ENCODE data around the gene ATP6V0A1. TPM values are rescaled to one million over a fixed set of nuclear protein-coding genes. Genes with fewer than 3 reads are reported as not detected.

Gene ATP6V0A1
- total and polyA plus RNA-seq, 2 experiments from 2014 or later: 23.9 to 42.3 TPM

DNA sequence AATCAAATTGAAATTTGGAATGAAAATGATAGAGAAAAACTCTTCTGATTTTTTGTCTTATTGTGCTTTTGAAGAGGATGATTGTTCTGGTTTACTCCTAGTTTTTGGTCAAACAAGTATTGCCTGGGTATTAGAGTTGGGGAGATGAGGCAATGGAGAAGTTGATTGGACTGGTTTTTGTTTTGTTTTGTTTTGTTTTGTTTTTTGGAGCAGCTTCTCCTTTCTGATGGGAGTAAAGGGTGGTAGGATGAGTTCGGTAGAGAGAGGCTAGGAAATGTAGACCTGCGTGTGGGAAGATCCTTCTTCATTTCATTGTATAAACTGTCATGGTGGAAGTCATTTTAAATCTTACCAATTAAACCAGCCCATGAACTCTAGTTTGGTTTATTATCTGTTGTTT lies 17.7 kb downstream of the ATP6V0A1 start (continued):
- no peak for TF ChIP-seq STAT1 (IDR thresholded peaks at IDR 0.05; ENCODE audit: unreplicated experiment)
- TF ChIP-seq ZNF114 (CRISPR knock-in tag; IDR thresholded peaks at IDR 0.05): no peak
- TF ChIP-seq ZNF331 (CRISPR knock-in tag; IDR thresholded peaks at IDR 0.05; ENCODE audit: low read depth): no peak
- no peak for TF ChIP-seq POLR2AphosphoS5 (IDR thresholded peaks at IDR 0.05; ENCODE audit: low read depth)

DNA sequence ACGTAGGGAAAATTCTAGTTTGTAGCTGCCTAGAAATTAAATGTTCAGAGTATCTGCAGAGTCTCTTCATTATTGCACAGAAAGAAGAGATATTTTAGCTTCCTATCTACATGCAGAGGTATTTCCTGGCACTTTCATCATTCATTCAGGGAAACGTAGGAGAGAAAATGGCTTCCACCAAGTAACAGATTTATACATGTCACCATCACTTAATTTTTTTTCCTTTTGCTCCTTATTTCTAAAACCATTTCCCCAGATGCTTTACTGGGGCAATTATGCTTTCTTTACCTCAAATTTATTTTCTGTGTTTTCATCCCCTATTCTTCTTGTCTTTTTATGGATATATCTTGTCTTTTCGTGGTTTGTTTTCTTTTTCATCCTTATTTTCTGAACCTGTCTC lies 18.5 kb downstream of the ATP6V0A1 start:
- Mint-ChIP-seq H3K27me3 (ENCODE audit: insufficient read depth, low read depth, poor library complexity) (peaks cover 2% of the 10 kb centered on the region), H3K4me3 (no peak overlapping the region), H3K9me3 (no peaks in the 10 kb centered on the region), H3K27ac (no peak overlapping the region), H3K36me3 (ENCODE audit: low read depth) (peaks cover 66% of the 10 kb centered on the region), H3K4me1 (no peaks in the 10 kb centered on the region)
- no peaks in the 10 kb centered on the region for H3K27me3 ChIP-seq (ENCODE audit: insufficient read depth)
- no peak overlapping the region for H2AFZ ChIP-seq
- DNase-seq (ENCODE audit: low spot score) (no peak), ATAC-seq (no peak)
- no peaks in the 10 kb centered on the region for H3K4me1 ChIP-seq (ENCODE audit: insufficient read depth)
- no peak for TF ChIP-seq POLR2AphosphoS5 (IDR thresholded peaks at IDR 0.05; ENCODE audit: low read depth)
- TF ChIP-seq, protein P1, sequence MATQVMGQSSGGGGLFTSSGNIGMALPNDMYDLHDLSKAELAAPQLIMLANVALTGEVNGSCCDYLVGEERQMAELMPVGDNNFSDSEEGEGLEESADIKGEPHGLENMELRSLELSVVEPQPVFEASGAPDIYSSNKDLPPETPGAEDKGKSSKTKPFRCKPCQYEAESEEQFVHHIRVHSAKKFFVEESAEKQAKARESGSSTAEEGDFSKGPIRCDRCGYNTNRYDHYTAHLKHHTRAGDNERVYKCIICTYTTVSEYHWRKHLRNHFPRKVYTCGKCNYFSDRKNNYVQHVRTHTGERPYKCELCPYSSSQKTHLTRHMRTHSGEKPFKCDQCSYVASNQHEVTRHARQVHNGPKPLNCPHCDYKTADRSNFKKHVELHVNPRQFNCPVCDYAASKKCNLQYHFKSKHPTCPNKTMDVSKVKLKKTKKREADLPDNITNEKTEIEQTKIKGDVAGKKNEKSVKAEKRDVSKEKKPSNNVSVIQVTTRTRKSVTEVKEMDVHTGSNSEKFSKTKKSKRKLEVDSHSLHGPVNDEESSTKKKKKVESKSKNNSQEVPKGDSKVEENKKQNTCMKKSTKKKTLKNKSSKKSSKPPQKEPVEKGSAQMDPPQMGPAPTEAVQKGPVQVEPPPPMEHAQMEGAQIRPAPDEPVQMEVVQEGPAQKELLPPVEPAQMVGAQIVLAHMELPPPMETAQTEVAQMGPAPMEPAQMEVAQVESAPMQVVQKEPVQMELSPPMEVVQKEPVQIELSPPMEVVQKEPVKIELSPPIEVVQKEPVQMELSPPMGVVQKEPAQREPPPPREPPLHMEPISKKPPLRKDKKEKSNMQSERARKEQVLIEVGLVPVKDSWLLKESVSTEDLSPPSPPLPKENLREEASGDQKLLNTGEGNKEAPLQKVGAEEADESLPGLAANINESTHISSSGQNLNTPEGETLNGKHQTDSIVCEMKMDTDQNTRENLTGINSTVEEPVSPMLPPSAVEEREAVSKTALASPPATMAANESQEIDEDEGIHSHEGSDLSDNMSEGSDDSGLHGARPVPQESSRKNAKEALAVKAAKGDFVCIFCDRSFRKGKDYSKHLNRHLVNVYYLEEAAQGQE (IDR thresholded peaks at IDR 0.05; ENCODE audit: unreplicated experiment): no peak
- no peak for TF ChIP-seq ZNF331 (CRISPR knock-in tag; IDR thresholded peaks at IDR 0.05; ENCODE audit: low read depth)
- TF ChIP-seq JUNB (IDR thresholded peaks at IDR 0.05; ENCODE audit: unreplicated experiment): no peak
- TF ChIP-seq STAT1 (IDR thresholded peaks at IDR 0.05; ENCODE audit: unreplicated experiment): no peak
- TF ChIP-seq, protein P2, sequence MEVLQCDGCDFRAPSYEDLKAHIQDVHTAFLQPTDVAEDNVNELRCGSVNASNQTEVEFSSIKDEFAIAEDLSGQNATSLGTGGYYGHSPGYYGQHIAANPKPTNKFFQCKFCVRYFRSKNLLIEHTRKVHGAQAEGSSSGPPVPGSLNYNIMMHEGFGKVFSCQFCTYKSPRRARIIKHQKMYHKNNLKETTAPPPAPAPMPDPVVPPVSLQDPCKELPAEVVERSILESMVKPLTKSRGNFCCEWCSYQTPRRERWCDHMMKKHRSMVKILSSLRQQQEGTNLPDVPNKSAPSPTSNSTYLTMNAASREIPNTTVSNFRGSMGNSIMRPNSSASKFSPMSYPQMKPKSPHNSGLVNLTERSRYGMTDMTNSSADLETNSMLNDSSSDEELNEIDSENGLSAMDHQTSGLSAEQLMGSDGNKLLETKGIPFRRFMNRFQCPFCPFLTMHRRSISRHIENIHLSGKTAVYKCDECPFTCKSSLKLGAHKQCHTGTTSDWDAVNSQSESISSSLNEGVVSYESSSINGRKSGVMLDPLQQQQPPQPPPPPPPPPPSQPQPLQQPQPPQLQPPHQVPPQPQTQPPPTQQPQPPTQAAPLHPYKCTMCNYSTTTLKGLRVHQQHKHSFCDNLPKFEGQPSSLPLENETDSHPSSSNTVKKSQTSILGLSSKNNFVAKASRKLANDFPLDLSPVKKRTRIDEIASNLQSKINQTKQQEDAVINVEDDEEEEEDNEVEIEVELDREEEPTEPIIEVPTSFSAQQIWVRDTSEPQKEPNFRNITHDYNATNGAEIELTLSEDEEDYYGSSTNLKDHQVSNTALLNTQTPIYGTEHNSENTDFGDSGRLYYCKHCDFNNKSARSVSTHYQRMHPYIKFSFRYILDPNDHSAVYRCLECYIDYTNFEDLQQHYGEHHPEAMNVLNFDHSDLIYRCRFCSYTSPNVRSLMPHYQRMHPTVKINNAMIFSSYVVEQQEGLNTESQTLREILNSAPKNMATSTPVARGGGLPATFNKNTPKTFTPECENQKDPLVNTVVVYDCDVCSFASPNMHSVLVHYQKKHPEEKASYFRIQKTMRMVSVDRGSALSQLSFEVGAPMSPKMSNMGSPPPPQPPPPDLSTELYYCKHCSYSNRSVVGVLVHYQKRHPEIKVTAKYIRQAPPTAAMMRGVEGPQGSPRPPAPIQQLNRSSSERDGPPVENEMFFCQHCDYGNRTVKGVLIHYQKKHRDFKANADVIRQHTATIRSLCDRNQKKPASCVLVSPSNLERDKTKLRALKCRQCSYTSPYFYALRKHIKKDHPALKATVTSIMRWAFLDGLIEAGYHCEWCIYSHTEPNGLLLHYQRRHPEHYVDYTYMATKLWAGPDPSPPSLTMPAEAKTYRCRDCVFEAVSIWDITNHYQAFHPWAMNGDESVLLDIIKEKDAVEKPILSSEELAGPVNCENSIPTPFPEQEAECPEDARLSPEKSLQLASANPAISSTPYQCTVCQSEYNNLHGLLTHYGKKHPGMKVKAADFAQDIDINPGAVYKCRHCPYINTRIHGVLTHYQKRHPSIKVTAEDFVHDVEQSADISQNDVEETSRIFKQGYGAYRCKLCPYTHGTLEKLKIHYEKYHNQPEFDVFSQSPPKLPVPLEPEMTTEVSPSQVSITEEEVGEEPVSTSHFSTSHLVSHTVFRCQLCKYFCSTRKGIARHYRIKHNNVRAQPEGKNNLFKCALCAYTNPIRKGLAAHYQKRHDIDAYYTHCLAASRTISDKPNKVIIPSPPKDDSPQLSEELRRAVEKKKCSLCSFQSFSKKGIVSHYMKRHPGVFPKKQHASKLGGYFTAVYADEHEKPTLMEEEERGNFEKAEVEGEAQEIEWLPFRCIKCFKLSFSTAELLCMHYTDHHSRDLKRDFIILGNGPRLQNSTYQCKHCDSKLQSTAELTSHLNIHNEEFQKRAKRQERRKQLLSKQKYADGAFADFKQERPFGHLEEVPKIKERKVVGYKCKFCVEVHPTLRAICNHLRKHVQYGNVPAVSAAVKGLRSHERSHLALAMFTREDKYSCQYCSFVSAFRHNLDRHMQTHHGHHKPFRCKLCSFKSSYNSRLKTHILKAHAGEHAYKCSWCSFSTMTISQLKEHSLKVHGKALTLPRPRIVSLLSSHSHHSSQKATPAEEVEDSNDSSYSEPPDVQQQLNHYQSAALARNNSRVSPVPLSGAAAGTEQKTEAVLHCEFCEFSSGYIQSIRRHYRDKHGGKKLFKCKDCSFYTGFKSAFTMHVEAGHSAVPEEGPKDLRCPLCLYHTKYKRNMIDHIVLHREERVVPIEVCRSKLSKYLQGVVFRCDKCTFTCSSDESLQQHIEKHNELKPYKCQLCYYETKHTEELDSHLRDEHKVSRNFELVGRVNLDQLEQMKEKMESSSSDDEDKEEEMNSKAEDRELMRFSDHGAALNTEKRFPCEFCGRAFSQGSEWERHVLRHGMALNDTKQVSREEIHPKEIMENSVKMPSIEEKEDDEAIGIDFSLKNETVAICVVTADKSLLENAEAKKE (CRISPR knock-in tag; IDR thresholded peaks at IDR 0.05): no peak
- TF ChIP-seq, protein P3, sequence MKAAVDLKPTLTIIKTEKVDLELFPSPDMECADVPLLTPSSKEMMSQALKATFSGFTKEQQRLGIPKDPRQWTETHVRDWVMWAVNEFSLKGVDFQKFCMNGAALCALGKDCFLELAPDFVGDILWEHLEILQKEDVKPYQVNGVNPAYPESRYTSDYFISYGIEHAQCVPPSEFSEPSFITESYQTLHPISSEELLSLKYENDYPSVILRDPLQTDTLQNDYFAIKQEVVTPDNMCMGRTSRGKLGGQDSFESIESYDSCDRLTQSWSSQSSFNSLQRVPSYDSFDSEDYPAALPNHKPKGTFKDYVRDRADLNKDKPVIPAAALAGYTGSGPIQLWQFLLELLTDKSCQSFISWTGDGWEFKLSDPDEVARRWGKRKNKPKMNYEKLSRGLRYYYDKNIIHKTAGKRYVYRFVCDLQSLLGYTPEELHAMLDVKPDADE (IDR thresholded peaks at IDR 0.05): no peak
- no peak for TF ChIP-seq CREB1 (CRISPR knock-in tag; IDR thresholded peaks at IDR 0.05; ENCODE audit: low read depth)
- TF ChIP-seq, protein P4, sequence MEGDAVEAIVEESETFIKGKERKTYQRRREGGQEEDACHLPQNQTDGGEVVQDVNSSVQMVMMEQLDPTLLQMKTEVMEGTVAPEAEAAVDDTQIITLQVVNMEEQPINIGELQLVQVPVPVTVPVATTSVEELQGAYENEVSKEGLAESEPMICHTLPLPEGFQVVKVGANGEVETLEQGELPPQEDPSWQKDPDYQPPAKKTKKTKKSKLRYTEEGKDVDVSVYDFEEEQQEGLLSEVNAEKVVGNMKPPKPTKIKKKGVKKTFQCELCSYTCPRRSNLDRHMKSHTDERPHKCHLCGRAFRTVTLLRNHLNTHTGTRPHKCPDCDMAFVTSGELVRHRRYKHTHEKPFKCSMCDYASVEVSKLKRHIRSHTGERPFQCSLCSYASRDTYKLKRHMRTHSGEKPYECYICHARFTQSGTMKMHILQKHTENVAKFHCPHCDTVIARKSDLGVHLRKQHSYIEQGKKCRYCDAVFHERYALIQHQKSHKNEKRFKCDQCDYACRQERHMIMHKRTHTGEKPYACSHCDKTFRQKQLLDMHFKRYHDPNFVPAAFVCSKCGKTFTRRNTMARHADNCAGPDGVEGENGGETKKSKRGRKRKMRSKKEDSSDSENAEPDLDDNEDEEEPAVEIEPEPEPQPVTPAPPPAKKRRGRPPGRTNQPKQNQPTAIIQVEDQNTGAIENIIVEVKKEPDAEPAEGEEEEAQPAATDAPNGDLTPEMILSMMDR (conservative IDR thresholded peaks at IDR 0.05; ENCODE audit: low read depth in 2 of 2): no peak
- no peak for TF ChIP-seq ZNF114 (CRISPR knock-in tag; IDR thresholded peaks at IDR 0.05)
- no peak overlapping the region for H3K4me2 ChIP-seq
- H3K79me2 ChIP-seq (replicated peaks; ENCODE audit: insufficient read depth): no peaks in the 10 kb centered on the region
- 0 out of 2 replicates have a peak, but pooled peaks cover 6% of the 10 kb centered on the region for H3F3A ChIP-seq (replicated peaks; ENCODE audit: low read depth)
- H3K4me3 ChIP-seq: no peak overlapping the region
- peaks cover 40% of the 10 kb centered on the region for H3K36me3 ChIP-seq (ENCODE audit: insufficient read depth)
- peak overlapping the region; percentile 7; the same call in 1 of the 2 replicates for H3K27ac ChIP-seq (ENCODE audit: low read depth)
- H3K9me2 ChIP-seq (ENCODE audit: insufficient read depth): no peaks in the 10 kb centered on the region
- H4K20me1 ChIP-seq (replicated peaks; ENCODE audit: insufficient read depth): peaks cover 12% of the 10 kb centered on the region

Measured in GM23338 (cell line).